ENCODE results near the gene PTCHD4.

PTCHD4 gene

GRCh38 chr6:48099713-48100587 is 11.0 kb downstream of the PTCHD4 start:
- DNase-seq: no peak

GRCh38 chr6:48098923-48099322 is 12.1 kb downstream of the PTCHD4 start:
- DNase-seq: no peak

GRCh38 chr6:48092550-48093217 is 18.3 kb downstream of the PTCHD4 start:
- DNase-seq: no peak

- no peak for DNase-seq
Measured at GRCh38 chr6:48090546-48090945, 20.5 kb downstream of the PTCHD4 start.

GRCh38 chr6:48087448-48087847 is 23.5 kb downstream of the PTCHD4 start:
- DNase-seq: no peak

DNA sequence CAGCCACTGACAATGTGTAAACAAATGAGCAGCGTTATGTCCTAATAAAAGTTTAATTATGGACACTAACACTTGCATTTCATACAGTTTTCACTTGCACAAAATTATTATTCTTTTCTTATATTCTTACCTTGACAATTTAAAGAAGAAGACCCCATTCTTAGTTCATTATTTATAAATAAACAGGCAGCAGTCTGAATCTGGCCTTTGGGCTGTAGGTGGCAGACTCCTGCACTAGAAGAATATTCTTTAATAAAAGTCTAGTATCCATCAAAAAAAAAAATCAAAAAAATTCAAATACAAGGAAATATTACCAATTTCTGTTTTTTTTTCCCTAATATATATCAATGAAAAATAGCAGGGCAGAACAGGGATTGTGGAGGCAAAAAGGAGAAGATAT is 24.8 kb downstream of the PTCHD4 start:
- DNase-seq: no peak

GRCh38 chr6:48085131-48085741 is 25.8 kb downstream of the PTCHD4 start:
- no peak for DNase-seq

DNA sequence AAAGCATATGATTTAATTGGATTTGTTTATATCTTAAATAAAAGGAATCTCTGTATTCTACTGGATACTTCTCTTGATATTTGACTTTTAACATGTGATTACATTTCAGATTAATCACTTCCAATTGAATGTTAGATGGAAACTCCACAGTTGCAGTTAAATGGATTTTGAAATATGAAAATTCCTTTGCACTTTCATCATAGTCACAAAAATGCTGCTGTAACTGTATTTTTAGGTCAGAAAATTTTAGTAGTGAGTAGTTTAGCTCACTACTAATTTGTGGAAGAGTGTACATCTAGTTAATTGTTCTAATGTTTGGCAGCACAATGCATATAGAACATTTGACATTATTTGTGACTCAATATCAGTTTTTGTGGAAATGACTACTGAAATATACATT is 26.8 kb downstream of the PTCHD4 start:
- DNase-seq: no peak

- no peak for DNase-seq
Measured at GRCh38 chr6:48080227-48081009, 30.6 kb downstream of the PTCHD4 start.

DNA sequence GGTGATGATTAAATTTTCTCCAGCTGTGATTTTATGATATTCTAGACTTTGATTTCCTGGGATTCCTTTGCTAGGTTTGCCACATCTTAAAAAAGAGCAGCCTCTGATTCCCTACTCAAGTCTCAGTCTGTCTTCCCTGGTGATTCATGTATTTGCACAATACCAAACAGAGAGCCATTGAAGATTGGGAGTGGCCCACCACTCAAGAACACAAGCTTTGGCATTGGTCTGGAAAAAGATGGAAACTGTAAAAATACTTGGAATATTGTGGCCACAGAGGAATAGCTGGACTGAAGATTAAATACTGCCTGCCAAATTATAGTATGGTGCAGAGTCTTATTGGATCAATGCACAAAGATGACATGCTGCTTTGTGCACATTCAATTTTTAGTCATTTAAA is 32.9 kb downstream of the PTCHD4 start:
- DNase-seq: no peak

DNA sequence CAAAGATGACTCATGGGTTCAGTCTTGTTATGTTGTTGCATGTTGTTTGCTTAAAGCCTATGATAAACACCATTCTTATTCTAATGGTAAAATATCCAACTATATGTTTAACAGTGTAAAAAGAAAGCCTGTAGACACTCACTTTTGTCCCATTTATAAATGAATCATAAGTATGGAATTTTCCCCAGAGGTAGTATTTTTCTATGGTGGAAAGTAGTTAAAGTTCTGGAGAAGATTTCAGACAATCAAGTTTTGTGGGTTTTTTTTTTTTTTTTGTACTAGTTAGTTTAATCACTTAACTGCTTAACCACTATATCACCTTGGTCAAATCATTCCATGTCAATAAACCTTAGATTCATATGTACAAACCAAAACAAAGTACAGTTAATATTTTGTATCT is 35.8 kb downstream of the PTCHD4 start:
- DNase-seq: no peak

DNA sequence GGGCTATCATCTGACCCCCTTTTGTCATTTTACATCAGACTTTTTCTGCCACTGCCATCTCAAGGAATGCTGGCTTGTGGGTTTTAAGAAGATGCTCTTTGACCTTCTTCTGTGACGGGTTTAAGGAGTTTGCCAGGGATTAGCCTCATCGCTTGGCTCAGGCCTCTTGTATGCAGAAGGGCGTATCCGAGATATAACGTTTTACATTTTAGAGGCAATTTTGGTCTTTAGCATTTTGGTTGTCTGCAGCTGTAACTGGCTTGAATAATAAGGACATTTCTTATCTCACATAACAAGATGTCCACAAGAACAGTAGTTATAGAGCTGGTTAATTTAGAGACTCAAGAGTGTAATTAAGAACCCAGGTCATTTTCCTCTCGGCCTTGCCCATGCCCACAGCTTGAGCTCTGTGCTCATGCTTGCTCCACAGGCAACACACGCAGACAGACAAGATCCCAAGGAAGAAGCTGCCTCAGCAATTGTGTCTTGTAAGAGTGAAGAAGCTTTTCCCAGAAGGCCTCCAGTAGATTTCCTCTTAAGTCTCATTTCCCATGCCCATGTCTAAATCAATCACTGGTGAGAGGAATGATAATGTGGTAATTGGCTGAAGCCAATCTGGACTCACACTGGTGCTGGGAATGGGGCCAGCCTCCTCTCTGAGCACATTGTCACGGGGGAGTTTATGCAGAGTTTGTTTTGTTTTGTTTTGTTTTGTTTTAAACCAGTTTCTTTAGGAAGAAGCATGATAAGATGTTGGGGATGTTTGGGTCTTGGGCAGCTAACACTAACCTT is 36.8 kb downstream of the PTCHD4 start:
- no peak for DNase-seq

DNA sequence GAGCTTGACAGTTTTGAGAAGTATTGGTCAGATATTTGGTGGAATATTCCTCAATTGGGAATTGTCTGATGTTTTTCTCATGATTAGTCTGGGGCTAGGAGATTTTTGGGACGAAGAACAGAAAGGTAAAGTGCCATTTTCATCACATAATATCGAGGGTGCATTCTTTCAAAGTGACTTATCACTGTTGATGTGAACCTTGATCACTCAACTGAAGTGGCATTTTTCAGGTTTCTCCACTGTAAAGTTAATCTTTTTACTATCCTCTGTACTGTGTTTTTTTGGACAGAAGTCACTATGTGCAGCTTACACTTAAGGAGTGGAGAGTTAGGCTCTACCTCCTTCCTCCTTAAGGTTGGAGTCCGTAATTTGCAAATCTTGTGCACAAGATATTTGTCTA is 39.2 kb downstream of the PTCHD4 start:
- DNase-seq: no peak

DNA sequence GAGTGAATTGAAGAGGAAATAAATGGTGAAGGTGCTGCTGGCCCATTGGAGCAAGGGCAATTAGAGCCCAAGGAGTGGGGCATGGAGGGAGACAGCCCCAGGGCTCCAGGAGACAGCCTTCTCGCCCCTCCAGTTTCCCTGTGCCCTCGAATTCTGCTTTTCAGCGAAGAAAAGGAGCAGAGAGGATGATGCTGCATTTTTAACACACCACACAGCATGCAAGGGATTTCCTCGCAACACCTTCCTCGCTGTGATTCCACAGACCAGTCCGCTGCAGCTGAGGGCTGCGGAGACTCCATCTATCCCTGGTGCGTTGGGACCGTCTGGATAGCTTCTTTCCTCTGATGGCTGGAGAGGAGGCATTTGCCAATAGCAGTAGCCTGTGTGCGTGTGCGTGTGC is 41.7 kb downstream of the PTCHD4 start:
- DNase-seq: no peak

DNA sequence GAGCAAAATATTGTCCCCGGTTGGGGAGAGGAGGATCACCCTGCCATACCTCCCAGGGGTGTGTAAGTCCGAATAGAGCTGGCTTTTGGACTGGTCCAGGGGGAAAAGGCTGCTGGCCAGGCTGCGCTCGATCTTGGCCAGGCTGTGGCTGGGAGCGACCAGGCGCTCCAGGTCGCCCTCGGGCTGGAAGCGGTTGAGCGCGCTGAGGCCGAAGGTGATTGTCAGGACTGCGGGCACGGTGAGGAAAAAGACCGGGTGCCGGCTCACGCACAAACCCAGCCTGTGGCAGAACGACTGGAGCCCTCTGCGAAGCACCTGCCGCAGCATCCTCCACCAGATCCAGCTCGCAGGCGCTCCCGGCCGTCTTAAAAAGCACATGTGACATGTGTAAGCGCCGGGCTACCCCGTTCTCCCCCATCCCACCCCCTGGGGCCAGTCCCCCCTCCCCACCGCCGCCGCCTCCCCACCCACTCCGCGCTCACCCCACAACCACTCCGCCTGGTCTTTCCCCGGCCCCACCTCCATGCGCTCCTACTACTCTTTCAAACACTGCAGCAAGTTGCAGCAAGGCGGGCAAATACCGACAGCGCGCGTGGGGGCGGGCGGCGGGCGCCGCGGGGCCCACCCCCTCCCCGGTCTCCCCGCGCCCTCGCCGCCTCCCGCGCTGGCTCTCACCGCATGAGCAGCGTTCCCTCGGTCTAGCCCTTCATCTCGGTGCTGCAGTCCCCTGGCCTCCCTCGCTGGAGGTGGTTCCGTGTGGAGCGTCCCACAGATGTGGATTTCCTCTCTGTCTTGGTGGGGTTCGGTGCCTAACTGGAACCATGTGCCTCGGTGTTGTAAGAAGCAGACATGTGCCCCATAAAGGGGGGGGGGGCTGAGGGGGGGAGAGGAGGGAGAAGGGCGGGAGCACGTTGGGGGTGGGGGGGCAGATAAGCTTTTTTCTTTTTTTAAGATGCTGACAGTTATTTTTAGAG is 42.4 kb downstream of the PTCHD4 start:
- no peak for DNase-seq

GRCh38 chr6:48067886-48068277 is 43.1 kb downstream of the PTCHD4 start:
- DNase-seq: no peak

GRCh38 chr6:48067148-48067712 is 43.8 kb downstream of the PTCHD4 start:
- no peak for DNase-seq

DNA sequence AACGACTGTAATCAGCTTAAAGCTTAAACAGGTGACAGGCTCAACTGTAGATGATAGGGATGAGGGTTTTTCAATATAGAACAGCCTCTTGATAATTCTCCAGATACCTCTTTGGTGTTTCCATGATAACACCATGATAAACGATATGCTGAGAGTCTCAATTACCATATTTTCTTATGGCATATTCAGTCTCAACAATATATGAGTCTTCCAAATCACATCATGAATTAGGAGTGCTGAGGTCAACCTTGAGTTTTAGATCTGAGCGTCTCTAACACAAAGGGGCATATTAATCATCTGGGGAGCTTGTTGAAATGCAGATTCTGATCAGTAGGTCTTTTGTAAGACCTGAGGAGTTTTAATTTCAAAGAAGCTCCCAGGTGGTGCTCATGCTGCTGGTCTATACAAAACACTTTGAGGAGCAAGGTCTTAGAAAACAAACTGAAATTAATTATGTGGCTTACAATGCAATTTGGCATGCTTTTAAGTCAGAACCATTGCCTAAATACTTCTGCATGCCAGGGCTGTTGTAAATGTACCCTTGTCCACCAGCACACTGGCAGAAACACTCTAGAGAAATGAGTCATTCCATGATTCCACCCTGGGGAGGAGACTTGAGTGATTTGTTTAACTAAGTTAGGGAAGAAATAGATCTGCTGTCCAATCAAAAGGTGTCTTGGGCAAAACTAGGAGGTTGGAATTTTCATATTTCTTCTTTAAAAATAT is 49.6 kb downstream of the PTCHD4 start:
- no peak for DNase-seq
